Central memory CD4-positive, alpha-beta T cell (primary cell): Measurements from ENCODE around the gene ANKLE2.

Experiments
- DNase-seq: peaks from one replicate; pipeline ENCODE4 v3.0.0; 2022

The ANKLE2 gene

DNA sequence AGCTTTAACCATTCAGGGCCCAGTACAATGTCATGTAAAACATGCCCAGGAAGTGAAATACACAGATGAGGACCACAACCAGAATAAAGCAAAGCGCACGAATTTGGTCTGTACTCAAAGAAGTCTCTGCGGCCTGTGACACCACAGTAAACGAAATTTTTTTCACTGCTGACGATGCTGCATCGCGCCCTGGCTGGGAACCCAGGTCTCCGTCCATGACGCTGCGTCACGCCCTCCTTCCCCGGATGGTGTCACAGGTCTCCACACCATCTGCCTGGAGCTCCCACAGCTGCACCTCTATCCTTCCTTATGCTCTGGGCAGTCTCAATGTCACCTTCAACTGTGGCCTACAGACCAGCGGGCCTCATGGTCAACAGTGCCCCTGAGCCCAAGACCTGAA, 17.8 kb downstream of the ANKLE2 start:
- DNase-seq: no peak

DNA sequence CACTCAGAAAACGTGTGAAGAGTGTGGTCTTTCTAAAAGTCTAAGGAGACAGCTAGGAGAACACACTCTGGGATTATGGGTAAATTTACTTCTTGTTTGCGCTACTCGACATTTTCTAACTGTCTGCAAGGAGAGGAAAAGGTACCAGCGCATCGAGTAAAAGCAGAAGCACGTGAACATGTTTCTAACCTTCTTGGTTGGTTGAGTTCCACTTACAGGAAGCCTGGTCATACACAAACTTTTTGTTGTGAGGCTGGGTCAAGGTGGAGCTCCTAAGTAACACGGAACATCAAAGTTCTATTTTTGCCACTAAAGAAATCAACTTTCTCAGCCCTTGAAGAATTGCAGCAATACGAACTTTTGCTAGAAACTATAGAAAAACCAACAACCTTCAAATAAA, 20.0 kb downstream of the ANKLE2 start:
- no peak for DNase-seq

GRCh38 chr12:132740652-132741051, 21.0 kb downstream of the ANKLE2 start:
- DNase-seq: no peak

- DNase-seq: no peak
Observed at GRCh38 chr12:132740313-132740646, 21.4 kb downstream of the ANKLE2 start.

GRCh38 chr12:132739600-132740312, 21.9 kb downstream of the ANKLE2 start:
- DNase-seq: no peak

DNA sequence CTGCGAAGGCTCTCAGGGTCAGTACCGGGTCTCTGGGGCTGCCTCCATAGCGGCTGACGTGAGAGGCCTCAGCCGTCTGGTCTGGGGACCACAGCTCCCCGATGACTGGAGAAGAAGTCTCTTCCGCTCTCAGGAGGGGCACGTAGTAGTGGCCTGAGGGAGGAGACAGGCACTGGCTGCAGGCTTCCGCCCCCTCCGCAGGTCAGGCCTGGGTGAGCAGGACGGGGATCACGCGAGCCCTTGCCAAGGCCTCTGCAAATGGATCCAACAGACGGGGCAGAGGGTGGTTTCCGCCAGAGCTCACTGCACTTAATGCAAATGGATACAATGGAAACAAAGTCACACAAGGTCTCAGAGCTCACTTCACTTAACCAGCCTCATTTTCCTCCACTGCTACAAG, 24.7 kb downstream of the ANKLE2 start:
- DNase-seq: no peak

- DNase-seq: no peak
Observed at GRCh38 chr12:132736378-132736777, 25.3 kb downstream of the ANKLE2 start.

DNA sequence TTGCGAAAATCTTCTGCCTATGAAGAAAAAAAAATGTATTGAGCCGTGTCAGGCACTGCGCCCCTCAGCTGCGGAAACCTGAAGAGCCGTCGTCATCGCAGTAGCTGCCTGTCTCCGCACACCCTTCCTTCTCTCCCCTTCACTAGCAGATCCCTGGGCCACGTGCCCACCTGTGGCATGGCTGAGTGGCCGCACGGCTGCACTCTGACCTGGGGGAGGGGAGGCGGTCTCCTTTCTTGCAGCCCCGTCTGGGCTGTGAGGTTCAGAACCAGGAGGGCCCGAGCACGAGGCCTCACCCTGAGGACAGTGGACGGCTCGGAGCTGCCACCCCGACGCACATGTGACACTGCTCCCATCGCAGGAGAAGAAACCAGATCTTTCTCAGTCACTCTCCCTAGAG, 26.1 kb downstream of the ANKLE2 start:
- DNase-seq: no peak

- DNase-seq: no peak
Observed at GRCh38 chr12:132734206-132734605, 27.4 kb downstream of the ANKLE2 start.

DNA sequence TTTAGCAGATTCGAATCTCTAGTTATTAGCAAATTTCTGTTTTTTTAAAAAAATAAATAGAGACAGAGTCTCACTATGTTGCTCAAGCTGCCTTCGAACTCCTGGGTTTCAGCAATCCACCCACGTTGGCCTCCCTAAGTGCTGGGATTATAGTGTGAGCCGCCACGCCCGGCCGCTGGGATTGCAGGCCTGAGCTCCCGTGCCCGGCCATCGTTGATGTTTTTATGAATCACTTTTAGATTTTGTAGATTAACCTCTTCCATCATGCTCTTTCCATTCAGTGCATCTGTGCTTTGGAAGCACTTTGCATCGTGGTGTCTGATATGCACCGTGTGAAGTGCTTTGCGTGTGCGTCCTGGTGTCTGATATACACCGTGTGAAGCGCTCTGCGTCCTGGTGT, 30.1 kb downstream of the ANKLE2 start:
- DNase-seq: no peak

DNA sequence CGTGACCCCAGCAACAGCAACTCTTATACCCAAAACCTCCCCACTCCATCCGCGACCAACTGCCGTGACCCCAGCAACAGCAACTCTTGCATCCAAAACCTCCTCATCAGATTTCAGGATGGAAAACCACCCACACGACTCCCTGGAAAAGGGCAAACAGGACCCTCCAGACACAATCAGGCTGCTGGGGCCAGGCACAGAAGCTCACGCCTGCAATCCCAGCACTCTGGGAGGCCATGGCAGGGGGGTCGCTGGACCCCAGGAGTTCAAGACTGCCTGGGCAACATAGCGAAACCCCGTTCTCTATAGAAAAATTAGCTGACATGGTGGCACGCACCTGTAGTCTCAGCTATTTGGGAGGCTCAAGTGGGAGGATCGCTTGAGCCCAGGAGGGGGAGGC, 31.3 kb downstream of the ANKLE2 start:
- no peak for DNase-seq

- no peak for DNase-seq
Observed at GRCh38 chr12:132729541-132730320, 31.9 kb downstream of the ANKLE2 start.

- no peak for DNase-seq
Observed at GRCh38 chr12:132728502-132728901, 33.1 kb downstream of the ANKLE2 start.

GRCh38 chr12:132727091-132727794, 34.4 kb downstream of the ANKLE2 start:
- DNase-seq: no peak

- DNase-seq: no peak
Observed at GRCh38 chr12:132726386-132726785, 35.2 kb downstream of the ANKLE2 start.

GRCh38 chr12:132724506-132725241, 37.0 kb downstream of the ANKLE2 start:
- DNase-seq: no peak

- DNase-seq: no peak
Observed at GRCh38 chr12:132723764-132724140, 37.9 kb downstream of the ANKLE2 start.

DNA sequence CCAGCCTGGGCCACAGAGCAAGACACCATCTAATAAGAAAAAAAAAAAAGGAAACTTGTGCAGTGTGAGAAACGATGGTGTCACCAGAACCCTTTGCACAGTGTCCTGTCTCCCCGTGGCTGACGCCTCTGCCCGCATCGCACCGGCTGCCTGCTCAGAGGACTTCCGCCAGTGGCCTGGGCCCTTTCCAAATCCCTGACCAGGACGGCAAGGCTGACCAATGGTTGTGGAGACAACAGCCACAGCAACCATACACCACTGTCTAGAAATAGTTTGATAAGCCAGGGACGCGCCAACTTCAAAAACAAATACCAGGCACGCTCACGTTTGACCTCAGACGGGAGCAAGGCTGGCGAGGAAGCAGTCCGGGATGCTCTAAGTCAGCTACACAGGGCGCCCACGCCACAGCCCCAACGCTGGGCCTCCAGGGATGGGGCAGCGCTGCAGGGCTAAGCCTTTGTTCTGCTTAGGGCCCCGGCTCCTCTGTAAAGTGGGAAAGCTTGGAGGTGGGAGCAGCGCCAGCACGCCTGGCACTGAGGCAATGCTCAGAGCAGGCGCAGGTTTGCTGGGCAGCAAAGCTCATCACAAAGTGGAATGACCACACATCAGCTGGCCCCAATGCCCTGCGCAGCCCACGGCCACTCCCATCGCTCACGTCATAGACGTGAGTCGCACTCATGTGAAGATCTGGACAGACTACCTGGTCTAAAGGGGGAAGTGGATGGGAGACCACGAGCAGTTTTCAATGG, 38.4 kb downstream of the ANKLE2 start:
- DNase-seq: no peak

DNA sequence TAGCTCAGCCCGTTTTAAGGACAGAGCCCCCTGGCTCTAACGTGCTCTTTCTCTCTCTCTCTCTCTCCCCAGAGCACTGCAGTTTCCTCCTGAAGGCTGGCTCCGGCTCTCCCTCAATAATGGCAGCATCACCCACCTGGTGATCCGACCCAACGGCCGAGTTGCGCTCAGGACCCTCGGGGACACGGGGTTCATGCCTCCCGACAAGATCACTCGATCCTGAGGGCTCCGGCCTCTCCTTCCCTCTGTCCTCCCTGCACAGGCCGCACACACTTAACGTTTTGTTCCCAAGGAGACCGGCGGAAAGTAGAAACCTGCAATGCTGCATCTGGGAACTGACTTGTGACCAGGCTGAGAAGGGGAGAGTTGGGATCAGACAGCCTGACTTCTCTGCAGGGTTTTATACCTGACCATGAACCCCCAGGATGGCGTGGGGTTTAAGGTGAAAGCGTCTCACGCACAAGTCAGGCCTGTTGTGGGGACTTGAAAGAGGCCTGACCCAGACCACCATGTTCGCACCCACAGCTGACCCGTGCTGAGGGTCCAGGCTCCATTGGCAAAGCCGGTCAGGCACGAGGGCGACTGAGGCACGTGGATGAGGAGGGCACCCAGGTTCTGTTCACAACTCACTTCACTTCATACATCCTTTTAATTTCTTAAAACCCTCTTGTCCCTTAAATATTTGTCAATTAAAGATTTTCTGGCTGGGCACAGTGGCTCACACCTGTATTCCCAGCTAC, 40.9 kb downstream of the ANKLE2 start:
- DNase-seq: no peak

DNA sequence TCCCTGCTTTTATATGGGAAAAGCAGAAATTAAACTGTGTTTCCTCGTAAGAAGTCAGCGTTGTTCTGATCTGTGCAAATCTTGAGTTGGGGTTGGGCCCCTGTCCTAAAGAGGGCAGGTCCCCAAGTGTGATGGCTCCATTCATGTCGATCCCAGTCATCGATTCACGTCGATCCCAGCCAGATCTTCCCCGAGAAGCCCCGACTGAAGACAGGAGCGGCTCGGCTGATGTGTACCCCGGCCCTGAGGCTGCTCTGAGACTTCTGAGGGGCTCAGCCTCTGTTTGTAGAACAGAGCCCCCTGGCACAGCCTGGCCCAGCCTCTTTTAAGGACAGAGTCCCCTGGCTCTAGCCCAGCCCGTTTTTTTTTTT, 41.7 kb downstream of the ANKLE2 start:
- no peak for DNase-seq

- DNase-seq: no peak
Observed at GRCh38 chr12:132719141-132719953, 42.3 kb downstream of the ANKLE2 start.
